Measurements from ENCODE around the gene LYL1. TPM values are rescaled to one million over a fixed set of nuclear protein-coding genes. Genes with fewer than 3 reads are reported as not detected.

The LYL1 gene
- total RNA-seq = 6.2 TPM

DNA sequence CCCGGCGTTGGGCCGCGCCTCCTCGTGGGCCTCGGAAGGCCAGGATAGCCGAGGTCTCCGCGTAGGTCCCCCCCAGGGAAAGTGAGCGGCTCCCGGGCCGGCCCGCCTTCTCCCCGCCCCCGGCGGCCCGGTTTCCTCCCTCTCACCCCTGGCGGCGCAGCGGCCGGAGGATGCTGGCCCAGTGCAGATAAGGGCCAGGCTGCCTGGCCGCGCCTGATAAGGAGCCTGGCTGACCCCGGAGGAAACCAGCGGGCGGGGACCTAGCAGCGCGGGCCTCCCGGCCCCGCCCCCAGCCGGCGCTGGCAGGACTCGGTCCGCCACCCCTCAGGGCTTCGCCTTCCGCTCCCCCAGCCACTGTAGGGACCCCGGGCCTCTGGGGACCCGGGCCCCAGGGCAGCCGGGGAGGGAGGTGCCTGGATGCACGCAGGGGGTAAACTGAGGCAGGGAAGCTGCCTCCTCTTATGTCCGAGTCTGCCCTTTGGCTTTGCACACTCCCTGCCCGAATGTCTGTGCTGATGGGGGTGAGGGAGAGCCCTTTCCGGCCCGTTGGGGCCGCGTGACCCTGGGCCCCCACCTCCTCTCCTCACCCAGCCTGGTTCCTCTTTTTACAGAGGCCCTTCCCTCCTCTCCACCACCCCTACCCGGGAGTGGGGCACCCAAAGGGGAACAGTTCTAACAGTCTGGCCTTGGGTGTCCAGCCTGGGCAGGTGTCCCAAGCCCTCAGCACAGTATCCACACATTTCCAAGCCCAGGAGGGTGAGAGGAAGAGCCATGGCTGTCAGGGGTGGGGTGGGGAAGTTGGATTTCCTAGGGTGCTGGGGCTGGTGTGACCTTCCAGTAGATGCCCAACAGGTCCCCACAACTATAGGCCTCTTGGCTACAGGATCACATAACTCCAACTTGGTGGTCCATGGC, at the start of gene LYL1:
TSS of gene LYL1 (minus strand) at position 193 of the 915 bp plus-strand sequence. CDS start 1,687 bp downstream, outside the sequence.

DNA sequence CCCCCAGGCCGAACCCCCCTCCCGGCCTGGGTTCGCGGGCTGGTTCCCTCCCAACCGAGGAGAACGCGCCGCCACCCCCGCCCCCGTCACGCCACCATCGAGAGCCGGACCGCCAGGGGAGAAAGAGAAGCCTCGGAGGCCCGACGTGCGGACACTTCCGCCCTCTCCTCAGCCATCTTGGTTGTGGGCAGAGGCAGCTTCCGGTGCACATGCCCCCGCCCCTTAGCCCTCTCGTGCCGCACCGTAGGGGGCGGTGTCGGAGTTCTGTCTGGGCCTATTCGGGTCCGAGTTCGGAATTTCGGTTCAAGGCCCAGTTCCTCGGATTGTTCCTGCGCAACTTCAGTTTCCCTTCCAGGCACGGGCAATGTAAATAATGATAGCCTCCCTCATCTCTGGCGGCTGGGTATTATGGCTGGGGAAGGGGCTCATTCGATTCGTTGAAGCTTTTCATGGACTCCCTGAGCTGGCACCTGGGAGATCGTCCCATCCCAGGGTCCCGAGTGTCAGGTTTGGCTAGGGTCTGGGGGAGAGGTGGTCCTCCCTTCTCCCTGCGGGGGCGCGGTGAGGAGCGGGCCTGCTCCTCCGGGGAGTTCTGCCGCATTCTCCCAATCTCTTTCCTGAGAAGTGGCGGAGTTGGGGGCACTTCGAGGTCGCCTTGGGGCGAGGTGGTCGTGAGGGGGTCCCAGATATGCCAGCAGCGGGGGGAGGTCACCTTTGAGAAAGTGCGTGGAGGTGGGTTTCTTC, 47.7 kb upstream of the LYL1 start, which contains the start of the genes IER2 and STX10:
TSS of gene IER2 (plus strand) at position 225 of the 744 bp plus-strand sequence. CDS start 2,776 bp downstream, outside the sequence.
TSS of gene STX10 (minus strand) at position 189 of the 744 bp plus-strand sequence. CDS start 202 bp downstream, outside the sequence.

DNA sequence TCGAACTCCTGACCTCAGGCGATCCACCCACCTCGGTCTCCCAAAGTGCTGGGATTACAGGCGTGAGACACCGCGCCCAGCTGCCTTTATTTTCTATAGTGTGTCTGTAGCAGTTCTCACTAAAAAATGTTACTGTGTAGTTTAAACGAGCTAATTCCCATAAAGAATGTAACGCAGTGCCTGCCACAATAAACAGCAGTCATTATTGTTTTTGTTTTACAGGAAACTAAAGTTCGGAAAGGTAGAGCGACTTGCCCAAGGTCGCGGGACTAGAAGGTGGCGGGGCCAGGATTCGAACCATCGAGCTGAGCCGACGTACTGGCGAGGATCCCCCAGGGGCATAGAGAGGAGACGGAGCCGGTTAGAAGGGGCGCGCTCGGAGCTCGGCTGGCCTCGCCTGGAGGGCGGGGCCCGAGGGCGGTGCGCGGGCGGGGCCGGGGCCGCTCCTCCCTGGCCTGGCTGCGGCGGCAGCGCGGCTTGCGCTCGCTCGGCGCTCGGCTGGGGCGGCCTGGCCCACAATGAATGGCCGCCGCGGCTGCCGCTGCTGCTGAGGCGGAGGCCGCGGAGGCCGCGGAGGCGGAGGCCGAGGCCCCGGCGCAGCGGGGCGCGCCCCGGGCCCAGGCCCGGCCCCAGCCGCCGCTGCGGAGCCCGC, 15.2 kb upstream of the LYL1 start, which contains the start of gene NACC1:
TSS of gene NACC1 (plus strand) at position 493 of the 652 bp plus-strand sequence. CDS start 16,944 bp downstream, outside the sequence.

DNA sequence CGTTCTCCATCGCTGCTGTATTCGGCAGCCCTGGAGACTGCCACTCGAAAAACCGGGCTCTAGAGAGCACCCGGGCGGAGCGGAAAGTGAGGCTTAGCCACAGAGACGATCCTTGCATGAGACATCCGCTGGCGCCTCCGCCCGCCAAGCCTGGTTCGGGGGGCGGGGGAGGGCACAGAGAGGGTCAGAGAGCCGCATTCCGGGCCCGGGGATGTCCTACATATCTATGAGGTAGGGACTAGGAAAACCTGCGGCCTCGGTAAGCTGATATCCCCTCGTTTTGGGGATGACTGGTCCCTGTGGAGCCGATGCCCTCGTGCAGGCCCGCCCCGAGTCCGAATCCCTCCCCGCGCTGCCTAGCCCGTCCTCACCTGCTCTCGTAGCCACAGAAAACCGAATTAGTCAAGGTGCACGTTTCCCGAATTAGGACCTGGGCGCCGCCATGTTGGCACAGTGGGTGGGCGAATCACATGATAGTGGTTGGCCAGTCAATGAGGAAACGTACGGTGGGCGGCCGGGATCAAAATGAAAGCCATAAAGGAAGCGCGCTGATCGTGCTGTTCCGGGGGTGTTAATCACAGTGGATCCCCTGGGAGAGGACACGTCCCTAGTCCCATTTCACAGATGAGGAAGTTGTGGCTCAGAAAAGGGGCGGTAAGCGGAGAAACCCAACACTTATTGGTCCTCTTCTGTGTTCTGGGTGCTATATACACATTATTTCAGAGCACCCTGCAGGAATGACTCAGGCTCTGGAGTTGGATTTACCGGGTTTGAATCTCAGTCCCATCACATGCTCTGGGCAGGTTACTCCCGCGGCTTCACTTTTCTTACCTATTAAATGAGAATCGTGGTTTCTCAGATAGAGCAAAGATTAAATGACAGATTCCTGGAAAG, 13.9 kb upstream of the LYL1 start, which contains the start of gene TRMT1:
TSS of gene TRMT1 (minus strand) at position 459 of the 894 bp plus-strand sequence. CDS start at position 118, 341 bp downstream.

Other genes with a start within 250 kb of the LYL1 start
- 15.1 TPM for gene DNASE2, start 221.4 kb downstream of the LYL1 start, total RNA-seq
- gene KLF1, start 215.7 kb downstream of the LYL1 start, total RNA-seq = 2.1 TPM
- 59.3 TPM for gene GCDH, start 211.7 kb downstream of the LYL1 start, total RNA-seq
- gene SYCE2, start 183.6 kb downstream of the LYL1 start, total RNA-seq = not detected
- gene FARSA, start 169.1 kb downstream of the LYL1 start, total RNA-seq = 41.6 TPM
- gene CALR, start 164.2 kb downstream of the LYL1 start, total RNA-seq = 471 TPM
- gene RAD23A, start 157.0 kb downstream of the LYL1 start, total RNA-seq = 75.9 TPM
- 16.8 TPM for gene GADD45GIP1, start 145.6 kb downstream of the LYL1 start, total RNA-seq
- 5.2 TPM for gene DAND5, start 133.3 kb downstream of the LYL1 start, total RNA-seq
- gene NFIX, start 107.4 kb downstream of the LYL1 start, total RNA-seq = 122 TPM
- gene TRMT1, start 13.9 kb upstream of the LYL1 start, total RNA-seq = 30.1 TPM
- 18.8 TPM for gene NACC1, start 15.4 kb upstream of the LYL1 start, total RNA-seq
- 50.3 TPM for gene STX10, start 47.5 kb upstream of the LYL1 start, total RNA-seq
- gene IER2, start 47.6 kb upstream of the LYL1 start, total RNA-seq = 40.2 TPM